Stimulated activated CD4-positive, alpha-beta T cell treated with anti-CD3 and anti-CD28 coated beads, Interleukin-15, amount 100 ng/mL, for 1 hour (primary cell): ENCODE measurements around the gene NCKIPSD.

Experiments
- DNase-seq, 2 donors: peaks; one replicate each; pipeline ENCODE4 v3.0.0-alpha.2; 2020; ENCODE audit warnings: low read depth in 1 of 2, low spot score in 1 of 2

Gene NCKIPSD

DNA sequence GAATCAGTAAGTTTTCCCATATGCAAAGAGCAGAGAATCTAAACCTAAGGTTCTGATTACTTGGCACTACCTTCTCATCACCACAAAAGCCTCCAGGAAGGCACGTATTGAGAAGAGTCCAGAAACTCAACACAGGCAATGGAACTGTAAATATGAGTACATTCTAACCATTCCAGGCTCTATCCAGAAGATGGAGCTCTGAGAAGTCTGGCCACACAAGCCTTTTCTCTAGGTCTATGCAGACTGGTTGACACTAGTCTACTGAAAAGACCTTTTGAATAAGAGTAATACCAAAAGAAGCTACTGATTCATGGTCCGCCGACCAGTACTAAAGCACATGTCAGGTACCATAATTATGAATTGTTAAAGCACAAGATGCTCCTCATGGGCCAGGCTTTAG, 12.2 kb upstream of the NCKIPSD start:
- no peak for DNase-seq

DNA sequence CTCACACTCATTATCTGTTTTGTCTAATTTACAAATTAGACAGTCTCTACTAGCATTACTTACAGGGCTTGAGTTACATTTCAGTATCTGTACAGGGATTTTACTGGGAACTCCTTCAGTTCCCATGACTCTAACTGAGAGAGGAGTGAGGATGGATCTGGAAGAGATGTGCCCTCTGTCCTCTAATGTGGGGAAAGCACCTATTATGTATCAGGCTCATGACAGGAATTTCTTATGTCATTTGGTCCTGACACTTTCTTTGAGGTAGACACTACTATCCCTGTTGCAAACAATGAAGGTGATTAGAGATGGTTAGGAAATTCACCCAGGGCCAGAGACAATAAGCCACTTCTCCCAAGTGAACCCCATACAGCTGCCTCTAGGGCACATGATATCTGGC, 10.9 kb upstream of the NCKIPSD start:
- no peak for DNase-seq

GRCh38 chr3:48696156-48696555, 10.4 kb upstream of the NCKIPSD start:
- no peak for DNase-seq

DNA sequence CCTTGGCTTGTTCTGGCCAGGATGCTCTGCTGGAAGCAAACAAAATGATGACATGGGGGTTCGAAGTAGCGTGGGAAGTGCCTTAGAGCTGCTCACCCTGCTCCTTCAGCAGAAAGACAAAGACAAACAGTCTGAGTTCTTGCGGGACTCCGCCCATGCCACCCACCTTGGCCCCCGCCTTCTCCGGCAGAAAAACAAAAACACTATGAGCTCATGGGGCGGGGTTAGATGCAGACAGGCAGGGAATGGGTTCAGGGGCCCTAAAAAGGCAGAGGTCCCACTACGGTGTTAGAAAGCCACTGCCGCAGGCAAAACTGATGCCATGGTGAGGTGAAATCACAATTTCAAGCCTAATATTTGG, 9.7 kb upstream of the NCKIPSD start:
- DNase-seq: no peak

- no peak for DNase-seq
Observed at GRCh38 chr3:48694610-48695392, 9.1 kb upstream of the NCKIPSD start.

GRCh38 chr3:48693826-48694225, 8.1 kb upstream of the NCKIPSD start:
- DNase-seq: no peak

DNA sequence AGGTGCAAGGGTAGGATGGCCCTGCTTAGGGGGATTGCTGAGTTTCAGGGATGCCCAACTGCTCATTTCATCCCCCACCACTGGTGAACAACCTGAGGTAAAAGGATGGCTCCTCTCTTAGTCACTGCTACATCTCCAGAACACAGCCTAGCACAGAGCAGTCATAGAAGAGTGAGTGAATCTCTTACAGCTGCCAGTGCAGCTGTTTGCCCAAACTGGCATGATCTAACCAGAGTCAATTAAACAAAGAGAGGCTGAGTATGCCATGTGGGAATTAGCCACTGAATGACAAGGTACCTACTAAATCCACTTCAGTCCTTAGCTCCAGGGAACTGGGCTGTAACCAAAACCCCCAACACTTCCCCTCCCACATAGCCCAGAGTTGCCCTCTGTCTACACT, 6.8 kb upstream of the NCKIPSD start:
- DNase-seq: no peak

DNA sequence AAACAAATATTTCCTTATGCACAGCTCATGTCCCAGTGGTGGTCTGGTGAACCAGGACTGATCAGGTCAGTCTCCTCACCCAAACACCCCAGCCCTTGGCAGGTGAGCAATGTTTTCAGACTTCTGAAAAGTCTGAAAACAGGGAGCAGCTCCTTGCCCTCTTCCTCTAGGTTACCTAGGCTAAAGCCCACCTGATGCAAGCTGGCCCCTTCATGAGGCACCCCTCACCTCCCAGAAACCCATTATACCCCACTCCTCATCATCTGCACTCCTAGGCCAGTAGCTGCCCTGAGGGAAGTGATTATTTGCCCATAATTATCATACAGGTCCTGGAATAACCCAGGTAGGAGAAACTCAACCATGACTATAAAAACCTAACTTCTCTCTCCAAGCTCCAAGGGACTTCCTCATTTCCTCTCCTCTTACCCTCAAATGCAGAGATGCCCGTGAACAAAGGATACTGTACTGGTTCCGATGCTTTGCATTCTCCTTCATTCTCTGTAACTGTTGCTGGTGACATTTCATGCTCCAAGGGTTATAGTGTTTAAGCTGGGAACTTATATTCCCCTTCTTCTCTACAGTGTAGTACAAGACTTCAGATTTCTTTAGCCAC, 5.2 kb upstream of the NCKIPSD start:
- no peak for DNase-seq

DNA sequence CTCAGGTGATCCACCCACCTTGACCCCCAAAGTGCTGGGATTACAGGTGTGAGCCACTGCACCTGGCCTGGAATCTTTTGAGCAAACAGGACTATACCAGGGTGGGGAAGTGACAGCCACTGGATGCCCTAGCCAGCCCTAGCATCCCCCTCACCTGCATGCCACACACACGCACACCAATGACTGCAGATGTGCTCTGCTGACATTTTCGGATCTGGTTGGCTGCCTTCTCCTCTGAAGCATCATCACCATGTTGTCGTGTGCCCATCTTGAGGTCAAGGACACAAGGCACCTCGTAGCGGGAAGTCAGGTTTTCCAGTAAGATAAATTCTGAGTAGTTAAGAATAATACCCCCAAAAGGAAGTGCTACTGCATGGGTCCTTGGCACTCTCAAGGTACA, 3.7 kb upstream of the NCKIPSD start:
- DNase-seq: no peak

- DNase-seq: no peak
Observed at GRCh38 chr3:48688737-48689075, 3.0 kb upstream of the NCKIPSD start.

GRCh38 chr3:48688032-48688736, 2.5 kb upstream of the NCKIPSD start:
- DNase-seq: no peak

DNA sequence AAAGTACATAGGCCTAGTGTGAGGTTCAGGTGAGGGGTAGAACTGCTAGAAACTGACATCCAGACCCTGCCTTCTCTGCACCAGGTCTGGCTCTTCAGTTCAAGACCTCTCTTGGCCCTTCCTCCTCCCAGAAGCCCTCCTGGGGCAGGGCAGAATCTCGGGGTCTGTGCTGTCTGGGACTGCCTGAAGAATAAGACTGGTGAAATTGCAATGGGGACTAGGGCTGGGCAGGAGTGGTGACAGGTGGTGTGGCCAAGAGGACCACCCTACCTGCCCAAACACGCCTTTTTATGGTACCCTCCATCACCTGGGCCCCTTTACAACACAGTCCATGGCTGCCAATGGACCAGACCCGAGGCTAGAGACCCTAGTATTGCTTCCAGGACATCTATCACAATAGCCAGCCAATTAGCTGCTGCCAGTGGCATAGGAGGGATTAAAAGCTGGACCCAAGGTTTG, 1.5 kb upstream of the NCKIPSD start:
- DNase-seq: no peak

DNA sequence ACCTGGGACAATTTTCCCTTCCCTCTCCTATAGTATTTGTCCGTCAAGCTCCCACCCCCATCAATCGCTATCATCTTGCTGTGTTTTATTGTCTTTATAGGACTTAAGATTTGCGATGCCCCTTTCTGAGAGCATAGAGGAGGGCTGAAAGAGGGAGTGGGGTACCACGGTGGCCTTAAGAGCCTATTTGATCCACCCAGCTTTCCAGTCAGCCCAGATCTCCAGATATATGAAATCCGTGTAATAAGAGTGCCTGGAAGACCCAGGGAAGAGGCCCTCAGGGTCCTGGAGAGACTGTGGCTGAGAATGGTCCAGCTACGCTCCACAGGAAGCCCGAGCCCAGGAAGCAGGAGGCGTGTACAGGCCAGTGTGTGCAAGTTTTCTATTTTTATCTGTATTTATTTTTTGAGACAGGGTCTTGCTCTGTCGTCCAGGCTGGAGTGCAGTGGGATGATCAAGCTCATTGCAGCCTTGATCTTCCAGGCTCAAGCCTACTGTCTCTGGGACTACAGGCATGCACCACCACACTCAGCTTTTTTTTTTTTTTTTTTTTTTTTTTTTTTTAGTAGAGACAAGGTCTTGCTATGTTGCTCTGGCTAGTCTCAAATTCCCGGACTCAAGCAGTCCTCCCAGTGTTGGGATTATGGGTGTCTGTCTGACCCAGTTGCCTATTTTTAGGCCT, 964 bp upstream of the NCKIPSD start:
- DNase-seq: no peak

GRCh38 chr3:48685293-48685602, 467 bp downstream of the NCKIPSD start:
- no peak for DNase-seq

GRCh38 chr3:48684480-48685143, 1.1 kb downstream of the NCKIPSD start:
- no peak for DNase-seq

DNA sequence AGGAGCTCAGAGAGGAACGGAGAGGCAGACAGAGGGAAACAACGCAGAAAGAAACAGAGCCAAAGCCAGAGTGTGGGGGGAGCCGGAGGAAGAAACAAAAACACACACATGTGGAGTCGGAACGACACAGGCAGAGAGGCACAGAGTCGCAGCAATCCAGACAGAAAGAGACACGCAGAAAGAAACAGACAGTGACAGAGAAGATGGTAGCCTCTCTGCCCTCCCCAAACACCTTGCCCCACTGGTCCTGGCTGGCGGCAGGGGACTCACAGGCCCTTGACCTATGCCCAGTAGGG, 1.7 kb downstream of the NCKIPSD start:
- DNase-seq: no peak

- no peak for DNase-seq
Observed at GRCh38 chr3:48682786-48683185, 2.9 kb downstream of the NCKIPSD start.

GRCh38 chr3:48681974-48682610, 3.6 kb downstream of the NCKIPSD start:
- DNase-seq: no peak

- DNase-seq: no peak
Observed at GRCh38 chr3:48681541-48681880, 4.2 kb downstream of the NCKIPSD start.

DNA sequence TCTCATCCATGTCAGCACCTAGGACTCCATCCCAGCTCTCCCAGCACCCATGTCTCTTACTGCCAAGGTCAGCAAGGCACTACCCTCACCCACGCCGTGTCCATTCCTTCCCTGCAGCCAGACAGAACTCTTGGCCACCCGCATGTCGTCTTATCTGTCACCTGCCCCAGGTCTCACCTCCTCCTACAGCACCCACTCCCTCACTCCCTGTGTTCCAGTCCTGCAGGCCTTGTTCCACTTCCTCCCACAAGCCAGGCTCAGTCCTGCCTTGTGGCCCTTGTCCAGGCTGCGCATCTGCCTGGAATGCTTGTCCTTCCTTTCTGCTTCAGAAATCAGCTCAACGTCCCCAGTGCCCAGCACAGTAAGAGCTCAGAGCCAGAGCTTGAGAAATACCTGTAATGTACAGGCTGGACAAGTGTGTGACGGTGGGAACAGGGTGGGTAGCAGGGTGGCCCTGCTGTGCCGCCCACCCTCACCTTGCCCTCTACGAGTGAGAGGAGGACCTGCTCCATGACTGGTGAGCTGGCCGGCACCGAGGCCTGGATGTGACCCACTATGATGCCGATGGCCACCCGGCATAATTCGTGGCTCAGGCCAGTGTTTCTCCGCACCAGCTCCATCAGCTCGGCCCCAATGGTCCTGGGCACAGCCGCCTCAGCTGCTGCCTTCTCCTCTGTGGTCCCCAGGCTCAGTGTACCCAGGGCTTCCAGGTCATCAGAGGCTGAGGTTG, 4.7 kb downstream of the NCKIPSD start:
- DNase-seq: no peak
